Gastroesophageal sphincter (tissue), 3 donors: ENCODE data around the gene CSNK1G1.
"Not testable (repeated sequence)": the region's sequence is repeated elsewhere in the genome, so short reads cannot be mapped to it uniquely, and the experiment has no call there.

Experiments
- CTCF ChIP-seq, 4 experiments: fragments of 200-600 bp in 2 of 4; fragments of 450-650 bp in 2 of 4; sonication (generic) in 1 of 4; IDR thresholded peaks; one replicate each; pipeline ENCODE4 v1.5.1; 2017 to 2019; ENCODE audit warnings: antibody characterized with exemption in 4 of 4, mild to moderate bottlenecking in 2 of 4, moderate library complexity in 2 of 4
- POLR2A ChIP-seq, 2 donors: fragments of 450-650 bp; IDR thresholded peaks; one replicate each; pipeline ENCODE4 v1.6.1; 2017; ENCODE audit warnings: antibody characterized with exemption in 2 of 2, mild to moderate bottlenecking in 2 of 2, moderate library complexity in 1 of 2

GRCh38 chr15:64326975-64327374 is 29.0 kb downstream of the CSNK1G1 start:
- not testable (repeated sequence) for TF ChIP-seq CTCF, POLR2A (IDR thresholded peaks at IDR 0.05)
